GM12892 (cell line): ENCODE data around the gene LRRC37A2.
"Not testable (repeated sequence)": the region's sequence is repeated elsewhere in the genome, so short reads cannot be mapped to it uniquely, and the experiment has no call there.

ENCODE experiments used
- POLR2A ChIP-seq: IDR thresholded peaks from 2 replicates; pipeline ENCODE4 v1.6.1; 2011; ENCODE audit warnings: low read depth, low read length, control low read depth
- TAF1 ChIP-seq: IDR thresholded peaks from 2 replicates; pipeline ENCODE4 v1.6.1; 2011; ENCODE audit warnings: low read depth, mild to moderate bottlenecking, control low read depth, low read length, borderline replicate concordance

DNA sequence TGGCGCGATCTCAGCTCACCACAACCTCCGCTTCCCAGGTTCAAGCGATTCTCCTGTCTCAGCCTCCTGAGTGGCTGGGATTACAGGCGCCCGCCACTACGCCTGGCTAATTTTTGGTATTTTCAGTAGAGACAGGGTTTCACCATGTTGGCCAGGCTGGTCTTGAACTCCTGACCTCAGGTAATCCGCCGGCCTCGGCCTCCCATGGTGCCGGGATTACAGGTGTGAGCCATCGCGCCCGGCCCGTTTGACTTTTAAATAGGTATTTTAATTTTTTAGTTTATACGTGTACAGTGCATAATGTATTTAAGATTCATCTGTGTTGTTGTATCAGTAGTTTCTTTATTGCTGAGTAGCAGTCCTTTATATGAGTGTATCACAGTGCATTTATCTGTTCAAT lies 20.2 kb upstream of the LRRC37A2 start:
- not testable (repeated sequence) for TF ChIP-seq POLR2A, TAF1
